ENCODE data around the gene HOXB13.

- no peak for TF ChIP-seq CTCF (IDR thresholded peaks at IDR 0.05 in 8 of 11, conservative IDR thresholded peaks at IDR 0.05 in 3 of 11)
- no peak for TF ChIP-seq POLR2A (IDR thresholded peaks at IDR 0.05)
These were observed 8.9 kb upstream of the HOXB13 start for GRCh38 chr17:48737330-48738043.
